IMR-90 (cell line): ENCODE results near the gene SV2C. TPM values are rescaled to one million over a fixed set of nuclear protein-coding genes. Genes with fewer than 3 reads are reported as not detected.

Experiments
- ATAC-seq: fragments of 200-7000 bp; cut with Tn5 transposase; 2 replicates; pipeline ENCODE4 v1.9.1; 2020; ENCODE audit warnings: low read depth, mild to moderate bottlenecking, moderate library complexity
- BruUV-seq: library from RNA; stranded (reverse); fragments of 400-500 nt; replicated peaks from 2 replicates; lab custom pipeline; 2021; lab: Mats Ljungman, UMichigan
- CTCF ChIA-PET: fragments of 300-600 bp; formaldehyde crosslinking; extraction: SDS; loops from one replicate; lab custom pipeline; 2021; ENCODE audit warnings: antibody characterized with exemption; lab: Yijun Ruan, JAX
- POLR2A ChIA-PET: fragments of 300-600 bp; sonication (Branson Sonifier 250); formaldehyde crosslinking; loops from one replicate; lab custom pipeline; 2022; ENCODE audit warnings: antibody characterized with exemption; ENCODE audit not compliant: unreplicated experiment; lab: Charles Lee
- DNase-seq: peaks from one replicate; pipeline ENCODE4 v3.0.0; 2013
- H2AFZ ChIP-seq: replicated peaks from 2 replicates; pipeline ENCODE3; 2013; ENCODE audit warnings: low read length, mild to moderate bottlenecking; ENCODE audit not compliant: poor library complexity
- H2AK5ac ChIP-seq: 2 replicates; pipeline ENCODE4 v1.6.1; 2013; ENCODE audit warnings: low read depth, low read length, inconsistent platforms
- H2AK9ac ChIP-seq: replicated peaks from 2 replicates; pipeline ENCODE3; 2013; ENCODE audit warnings: mild to moderate bottlenecking, low read depth, low read length, moderate library complexity; ENCODE audit not compliant: poor library complexity
- H2BK120ac ChIP-seq: 2 replicates; pipeline ENCODE4 v1.6.1; 2013; ENCODE audit warnings: low read depth, low read length, inconsistent platforms
- H2BK15ac ChIP-seq: 3 replicates; pipeline ENCODE4 v1.6.1; 2013; ENCODE audit warnings: low read depth, low read length, inconsistent platforms
- H2BK20ac ChIP-seq: 2 replicates; pipeline ENCODE4 v1.6.1; 2013; ENCODE audit warnings: low read depth, mild to moderate bottlenecking, inconsistent platforms, low read length, moderate library complexity
- H2BK5ac ChIP-seq: 2 replicates; pipeline ENCODE4 v1.6.1; 2013; ENCODE audit warnings: mild to moderate bottlenecking, low read depth, low read length, inconsistent platforms; ENCODE audit not compliant: poor library complexity, severe bottlenecking
- H3K14ac ChIP-seq: replicated peaks from 2 replicates; pipeline ENCODE4 v1.6.1; 2013; ENCODE audit warnings: low read depth, low read length, inconsistent platforms
- H3K18ac ChIP-seq: 2 replicates; pipeline ENCODE4 v1.6.1; 2013; ENCODE audit warnings: low read depth, low read length, control low read depth
- H3K23ac ChIP-seq: 2 replicates; pipeline ENCODE4 v1.6.1; 2013; ENCODE audit warnings: low read depth, low read length, inconsistent platforms
- H3K27ac ChIP-seq: 2 replicates; pipeline ENCODE4 v1.5.1; 2013; ENCODE audit warnings: mild to moderate bottlenecking, control low read depth, low read length; ENCODE audit not compliant: insufficient read depth
- H3K27me3 ChIP-seq: 2 replicates; pipeline ENCODE4 v1.6.1; 2013; ENCODE audit warnings: low read length; ENCODE audit not compliant: control insufficient read depth, insufficient read depth
- H3K36me3 ChIP-seq: 2 replicates; pipeline ENCODE4 v1.6.1; 2013; ENCODE audit warnings: low read length, mixed read lengths; ENCODE audit not compliant: control insufficient read depth, insufficient read depth
- H3K4ac ChIP-seq: 2 replicates; pipeline ENCODE4 v1.6.1; 2013; ENCODE audit warnings: low read depth, low read length, inconsistent platforms
- H3K4me1 ChIP-seq: 2 replicates; pipeline ENCODE4 v1.6.1; 2013; ENCODE audit warnings: low read length, mixed read lengths; ENCODE audit not compliant: control insufficient read depth, insufficient read depth
- H3K4me2 ChIP-seq: 2 replicates; pipeline ENCODE4 v1.6.1; 2013; ENCODE audit warnings: low read depth, mild to moderate bottlenecking, control low read depth, low read length, moderate library complexity
- H3K4me3 ChIP-seq: 2 replicates; pipeline ENCODE4 v1.5.1; 2013; ENCODE audit warnings: low read depth, mild to moderate bottlenecking, control low read depth, low read length, moderate library complexity; ENCODE audit not compliant: insufficient read depth
- H3K56ac ChIP-seq: 2 replicates; pipeline ENCODE4 v1.6.1; 2013; ENCODE audit warnings: low read length, inconsistent platforms; ENCODE audit not compliant: insufficient read depth; ENCODE audit errors: extremely low read depth
- H3K79me1 ChIP-seq, 2 experiments: 2 replicates each; pipeline ENCODE4 v1.6.1; 2013; ENCODE audit warnings: low read length in 2 of 2, inconsistent platforms in 1 of 2, low read depth in 1 of 2
- H3K9ac ChIP-seq: 2 replicates; pipeline ENCODE4 v1.6.1; 2013; ENCODE audit warnings: low read depth, low read length, control low read depth
- H3K9me1 ChIP-seq: 2 replicates; pipeline ENCODE4 v1.6.1; 2013; ENCODE audit warnings: low read length, inconsistent platforms; ENCODE audit not compliant: insufficient read depth
- H3K9me3 ChIP-seq: 2 replicates; pipeline ENCODE4 v1.6.1; 2013; ENCODE audit warnings: low read length; ENCODE audit not compliant: control insufficient read depth, insufficient read depth
- H4K20me1 ChIP-seq: 2 replicates; pipeline ENCODE4 v1.6.1; 2013; ENCODE audit warnings: low read length, inconsistent platforms; ENCODE audit not compliant: insufficient read depth
- H4K5ac ChIP-seq: 2 replicates; pipeline ENCODE4 v1.6.1; 2013; ENCODE audit warnings: mild to moderate bottlenecking, low read depth, low read length, control low read depth
- H4K8ac ChIP-seq, 2 experiments: 2 replicates each; pipeline ENCODE4 v1.6.1; 2013; ENCODE audit warnings: low read depth in 2 of 2, low read length in 2 of 2, control low read depth in 1 of 2, inconsistent platforms in 1 of 2
- H4K91ac ChIP-seq: 2 replicates; pipeline ENCODE4 v1.6.1; 2013; ENCODE audit warnings: low read depth, low read length, inconsistent platforms; ENCODE audit not compliant: insufficient read depth
- BHLHE40 ChIP-seq: fragments of 150-350 bp; IDR thresholded peaks from 2 replicates; pipeline ENCODE4 v1.6.1; 2016; ENCODE audit warnings: mild to moderate bottlenecking, low read depth, low read length
- CTCF ChIP-seq: conservative IDR thresholded peaks from 2 replicates; pipeline ENCODE4 v1.5.1; 2012; ENCODE audit warnings: mild to moderate bottlenecking, low read depth, low read length, improper control_type of control experiment
- MAFK ChIP-seq: IDR thresholded peaks from 2 replicates; pipeline ENCODE4 v1.6.1; 2012; ENCODE audit warnings: low read depth, low read length, improper control_type of control experiment
- MAZ ChIP-seq: IDR thresholded peaks from 2 replicates; pipeline ENCODE4 v1.6.1; 2012; ENCODE audit warnings: low read depth, mild to moderate bottlenecking, low read length, improper control_type of control experiment, moderate library complexity, borderline replicate concordance
- NFE2L2 ChIP-seq: fragments of 150-350 bp; IDR thresholded peaks from 2 replicates; pipeline ENCODE4 v1.6.1; 2016; ENCODE audit warnings: low read depth, mild to moderate bottlenecking, low read length
- RAD21 ChIP-seq: IDR thresholded peaks from 2 replicates; pipeline ENCODE4 v1.6.1; 2012; ENCODE audit warnings: low read length, improper control_type of control experiment
- USF2 ChIP-seq: fragments of 150-350 bp; IDR thresholded peaks from 2 replicates; pipeline ENCODE4 v1.6.1; 2017; ENCODE audit warnings: mild to moderate bottlenecking, antibody characterized with exemption, low read length, low read depth
- WGBS, 2 experiments: methylation state at CpG; one replicate each; pipeline versions ENCODE4 v1.1.5 to v1.1.7; 2013; ENCODE audit warnings: missing lambda C conversion rate in 2 of 2; ENCODE audit not compliant: insufficient read length in 1 of 2; ENCODE audit errors: extremely low coverage in 2 of 2; 5-methylcytosine and 5-hydroxymethylcytosine counted together
- dilution Hi-C: fragments of 300-500 bp; cut with HindIII; formaldehyde crosslinking; loops from one replicate; pipeline ENCODE4 v1.14.3; 2018; ENCODE audit warnings: low sequenced_read_pairs; ENCODE audit not compliant: unreplicated experiment
- in situ Hi-C: fragments of 300-500 bp; cut with MboI; formaldehyde crosslinking; loops from 3 replicates; pipeline ENCODE4 v1.14.3; 2019; ENCODE audit warnings: low sequenced_read_pairs, inconsistent platforms, mixed read lengths
- intact Hi-C: fragments of 100-400 bp; cut with micrococcal nuclease; formaldehyde crosslinking; loops from 2 replicates; pipeline ENCODE4 v1.10.0; 2022
- polyA plus RNA-seq, 3 experiments: library from polyadenylated mRNA; depleted of rRNA; stranded (reverse); fragments of >200 nt; gene quantifications; 2 replicates each; pipeline ENCODE4 v1.2.3, GENCODE V29; 2012; ENCODE audit warnings: low replicate concordance in 1 of 3
- total RNA-seq: library from RNA; depleted of rRNA; stranded (reverse); fragments of >200 nt; gene quantifications from 2 replicates; pipeline ENCODE4 v1.2.3, GENCODE V29; 2012

The SV2C gene
- total and polyA plus RNA-seq, 2 of the 4 experiments (the other 2 are of a cell fraction): not detected

- H2AK9ac ChIP-seq: no peak overlapping the region
- no peak overlapping the region for H4K5ac ChIP-seq
- peaks cover 2% of the 10 kb centered on the region; the same call in 1 of the 2 replicates for H3K27me3 ChIP-seq
- no peak overlapping the region for H3K14ac ChIP-seq
- H3K4me1 ChIP-seq: no peaks in the 10 kb centered on the region
- no peak overlapping the region for H2BK5ac ChIP-seq
- no peak overlapping the region for H3K56ac ChIP-seq
- H2BK15ac ChIP-seq: no peak overlapping the region
- no peak overlapping the region for H2AFZ ChIP-seq
- H3K4me2 ChIP-seq: no peak overlapping the region
- H2BK120ac ChIP-seq: no peak overlapping the region
- no peak overlapping the region for H3K23ac ChIP-seq
- BruUV-seq: no TSS peak
- no CpG with 5 or more reads among the region's 2 CpGs for WGBS, 2 experiments
- ChIA-PET CTCF (no interaction called here), POLR2A (no interaction called here)
- no peaks in the 10 kb centered on the region for H3K36me3 ChIP-seq
- H3K4ac ChIP-seq: no peak overlapping the region
- dilution Hi-C loops: no loop called here
- intact Hi-C loops: no loop called here
- no peaks in the 10 kb centered on the region for H4K20me1 ChIP-seq
- no peak overlapping the region for H3K4me3 ChIP-seq
- DNase-seq (no peak), ATAC-seq (no peak)
- no peak overlapping the region for H4K91ac ChIP-seq
- H3K18ac ChIP-seq: no peak overlapping the region
- no peak overlapping the region for H2AK5ac ChIP-seq
- H3K9ac ChIP-seq: no peak overlapping the region
- no peak overlapping the region for H4K8ac ChIP-seq
- H3K27ac ChIP-seq: no peak overlapping the region
- no peaks in the 10 kb centered on the region for H3K79me1 ChIP-seq
- no peaks in the 10 kb centered on the region for H3K9me1 ChIP-seq
- in situ Hi-C loops: no loop called here
- TF ChIP-seq MAFK (no peak), BHLHE40 (no peak), NFE2L2 (no peak), RAD21 (no peak), USF2 (no peak), CTCF (no peak), MAZ (no peak)
- H2BK20ac ChIP-seq: no peak overlapping the region
- no peaks in the 10 kb centered on the region for H3K9me3 ChIP-seq
These were observed 169.3 kb downstream of the SV2C start for GRCh38 chr5:76252437-76252836.
